GM18505 (cell line): ENCODE results near the gene TST.

Experiments
- ATAC-seq: cut with Tn5 transposase; IDR thresholded peaks from one replicate; pipeline ENCODE4 v1.9.1; 2021; ENCODE audit not compliant: unreplicated experiment
- POLR2A ChIP-seq: IDR thresholded peaks from 4 replicates; pipeline ENCODE4 v1.6.1; 2011; ENCODE audit warnings: borderline replicate concordance; ENCODE audit not compliant: insufficient read depth, insufficient read length; ENCODE audit errors: extremely low read depth

TST gene

GRCh38 chr22:36965696-36966095 lies 53.6 kb downstream of the TST start:
- no peak for TF ChIP-seq POLR2A
- no peak for ATAC-seq

- no peak for TF ChIP-seq POLR2A
- no peak for ATAC-seq
Measured at GRCh38 chr22:36964106-36964505, 55.1 kb downstream of the TST start.

GRCh38 chr22:36963302-36963701 lies 55.9 kb downstream of the TST start:
- TF ChIP-seq POLR2A, result no peak

GRCh38 chr22:36961626-36962025 lies 57.6 kb downstream of the TST start:
- ATAC-seq, result no peak
- no peak for TF ChIP-seq POLR2A

More at GRCh38 chr22:36963302-36963701, 55.9 kb downstream of the TST start:
- no peak for ATAC-seq
